GM19324 (cell line): ENCODE data around the gene SHANK2.

Experiments
- ATAC-seq: cut with Tn5 transposase; IDR thresholded peaks from one replicate; pipeline ENCODE4 v1.9.1; 2021; ENCODE audit warnings: mild to moderate bottlenecking, moderate library complexity; ENCODE audit not compliant: unreplicated experiment, low FRiP score

SHANK2 gene

GRCh38 chr11:71252269-71252769, at the start of gene SHANK2:
Gene SHANK2 (minus strand): TSS chr11:71252577. CDS start chr11:71147326, 105,251 bp downstream.
- no peak for ATAC-seq

- no peak for ATAC-seq
Observed at GRCh38 chr11:71301858-71302533, 49.6 kb upstream of the SHANK2 start.

GRCh38 chr11:71301046-71301857, 48.9 kb upstream of the SHANK2 start:
- no peak for ATAC-seq

GRCh38 chr11:71300187-71300586, 47.8 kb upstream of the SHANK2 start:
- no peak for ATAC-seq

DNA sequence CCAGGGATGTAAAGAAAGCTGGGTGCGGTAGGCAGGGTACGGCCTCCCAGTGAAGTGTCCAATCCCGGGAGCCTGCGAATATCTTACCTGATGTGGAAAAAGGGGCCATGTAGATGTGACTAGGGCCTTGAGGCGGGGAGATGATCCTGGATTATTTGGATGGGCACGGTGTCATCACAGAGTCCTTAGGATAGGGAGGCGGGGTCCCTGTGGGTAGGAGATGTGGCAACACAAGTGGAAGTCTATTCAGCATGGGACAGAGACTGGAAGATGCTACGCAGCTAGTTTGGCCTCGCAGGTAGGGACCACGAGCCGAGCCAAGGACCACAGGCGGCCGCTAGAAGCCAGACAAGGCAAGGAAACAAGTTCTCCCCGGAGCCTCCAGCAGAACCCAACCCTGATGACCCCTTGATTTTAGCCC, 46.4 kb upstream of the SHANK2 start:
- no peak for ATAC-seq

DNA sequence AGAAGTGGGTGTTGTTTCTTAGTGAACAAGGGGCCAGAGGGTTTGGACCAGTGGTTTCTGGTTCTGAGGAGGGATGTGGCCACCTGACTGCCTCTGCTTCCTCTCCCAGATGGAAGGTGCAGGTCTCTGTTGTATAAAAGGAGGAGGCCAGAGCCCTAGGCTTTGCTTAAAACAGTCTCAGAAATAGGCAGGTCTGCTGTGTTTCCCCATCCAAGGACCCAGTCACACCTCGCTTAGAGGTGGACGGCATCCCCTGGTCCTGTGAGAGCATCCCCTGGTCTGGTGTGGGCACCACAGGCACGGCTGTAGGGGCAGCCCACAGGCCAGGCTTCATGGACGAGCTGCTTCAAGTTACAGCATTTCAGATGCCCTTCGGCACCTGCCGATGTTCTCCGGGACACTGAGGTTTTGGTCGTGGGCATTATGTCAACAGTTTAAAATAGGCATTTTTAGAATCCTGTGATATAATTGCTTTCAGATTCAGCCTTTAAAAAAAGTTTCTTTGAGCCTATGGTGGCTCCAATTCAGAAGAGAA, 45.7 kb upstream of the SHANK2 start:
- ATAC-seq: no peak

DNA sequence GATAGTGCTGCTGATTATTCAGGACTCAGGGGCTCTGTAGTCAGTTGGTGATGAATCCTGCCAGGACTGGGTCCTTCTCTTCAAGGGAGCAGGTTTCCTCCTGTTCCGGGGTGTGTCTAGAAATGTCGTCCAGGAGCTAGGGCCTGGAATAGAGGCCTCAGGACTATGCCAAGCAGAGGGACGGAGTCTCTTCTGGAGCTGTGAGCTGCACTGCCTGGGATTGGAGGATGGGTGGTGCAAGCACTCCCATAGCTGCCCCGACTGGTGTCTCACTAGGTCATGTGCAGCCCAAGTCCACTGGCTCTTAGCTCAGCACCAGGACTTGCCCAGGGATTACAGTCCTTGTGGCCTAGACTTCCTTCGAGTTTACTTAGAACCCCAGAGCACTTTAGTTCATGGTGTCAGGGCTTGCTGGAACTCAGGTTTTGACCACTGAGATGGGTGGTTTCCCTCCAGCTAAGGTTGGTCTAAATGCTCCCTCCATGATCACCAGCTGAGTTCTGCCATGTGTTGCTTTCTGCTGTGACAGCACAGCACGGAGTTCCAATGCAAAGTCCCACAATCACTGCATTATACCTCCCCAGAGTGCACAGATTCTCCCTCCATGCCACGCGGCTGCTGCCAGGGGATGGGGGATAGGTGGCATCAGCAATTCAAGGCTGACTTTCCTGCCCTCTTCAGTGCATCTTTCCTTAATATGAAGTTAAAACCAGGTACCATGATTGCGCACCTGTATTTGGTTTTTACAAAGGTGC, 42.6 kb upstream of the SHANK2 start:
- ATAC-seq: no peak

- ATAC-seq: no peak
Observed at GRCh38 chr11:71293961-71294782, 41.8 kb upstream of the SHANK2 start.

- ATAC-seq: no peak
Observed at GRCh38 chr11:71286701-71287643, 34.6 kb upstream of the SHANK2 start.

DNA sequence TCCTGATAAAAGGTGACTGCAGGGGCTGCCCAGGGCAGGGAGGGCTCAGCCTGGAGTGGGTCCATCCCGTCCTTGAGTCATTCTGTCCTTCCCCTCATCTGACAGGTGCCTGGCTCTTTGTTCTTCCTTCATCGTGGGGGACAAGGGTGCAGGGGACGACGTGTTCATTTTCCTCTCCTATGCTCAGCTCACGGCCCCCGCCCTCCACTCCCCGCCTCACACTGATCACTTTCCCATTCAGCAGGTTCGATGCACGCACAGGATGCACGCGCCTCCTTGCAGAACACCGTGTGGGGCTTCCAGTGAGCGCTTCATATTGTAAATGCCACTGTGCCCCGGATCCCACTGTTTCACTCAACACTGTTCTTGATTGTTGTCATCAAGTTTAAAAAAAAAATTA, 32.7 kb upstream of the SHANK2 start:
- ATAC-seq: no peak

GRCh38 chr11:71284525-71285092, 32.2 kb upstream of the SHANK2 start:
- ATAC-seq: no peak

GRCh38 chr11:71283971-71284441, 31.6 kb upstream of the SHANK2 start:
- ATAC-seq: no peak

DNA sequence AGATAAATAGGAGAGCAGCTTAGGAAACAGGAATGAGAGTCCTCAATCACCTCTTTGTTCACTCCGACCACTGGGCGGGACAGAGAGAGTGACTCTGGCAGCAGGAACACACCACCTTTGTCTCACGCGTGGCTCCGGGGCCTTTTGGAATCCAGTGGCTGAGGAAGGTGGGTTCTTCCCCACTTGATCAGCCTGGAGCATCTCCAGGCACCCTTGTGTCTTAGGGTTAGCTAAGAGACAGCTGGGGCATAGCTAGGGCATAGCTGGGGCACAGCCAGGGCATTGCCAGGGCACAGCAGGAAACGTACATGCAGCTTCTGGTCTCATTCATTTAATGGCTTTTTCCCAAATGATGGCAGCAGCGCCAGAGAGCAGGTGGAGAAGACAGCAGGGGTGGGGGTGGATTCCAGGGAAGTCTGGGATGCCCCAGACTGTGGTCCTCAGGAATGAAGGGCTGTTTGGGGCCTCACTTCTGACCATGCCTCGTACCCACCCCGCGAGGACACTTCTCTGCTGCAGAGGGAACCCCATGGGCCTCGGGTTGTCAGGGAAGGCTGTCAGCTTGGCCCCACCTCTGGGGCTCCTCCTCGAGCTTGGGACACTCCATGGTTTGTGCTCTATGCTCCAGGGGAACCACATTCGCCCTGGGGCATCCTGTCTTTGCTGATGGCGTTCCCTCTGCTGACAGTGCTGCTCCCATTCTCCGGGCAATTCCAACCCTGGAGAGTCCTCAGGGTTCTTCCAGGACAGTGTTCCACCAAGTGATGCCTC, 30.4 kb upstream of the SHANK2 start:
- ATAC-seq: no peak

DNA sequence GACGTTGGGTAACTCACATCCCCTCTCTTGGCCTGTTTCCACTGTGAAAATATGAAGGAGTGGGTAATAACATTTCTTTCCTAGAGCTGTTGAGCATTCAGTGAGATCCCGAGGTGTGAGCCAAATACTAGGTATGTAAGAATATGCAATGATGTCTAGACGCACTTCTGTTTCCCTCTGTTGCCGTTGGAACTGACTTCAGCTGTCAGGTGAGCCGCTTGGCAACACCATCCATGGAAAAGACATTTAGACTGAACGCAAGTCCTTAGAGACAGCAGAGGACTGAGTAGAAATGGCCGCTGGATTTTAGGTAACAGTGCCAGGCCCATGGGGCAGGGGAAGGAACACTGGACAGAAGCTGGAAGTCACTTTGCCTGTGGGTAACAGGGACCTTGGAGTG, 29.5 kb upstream of the SHANK2 start:
- ATAC-seq: no peak

DNA sequence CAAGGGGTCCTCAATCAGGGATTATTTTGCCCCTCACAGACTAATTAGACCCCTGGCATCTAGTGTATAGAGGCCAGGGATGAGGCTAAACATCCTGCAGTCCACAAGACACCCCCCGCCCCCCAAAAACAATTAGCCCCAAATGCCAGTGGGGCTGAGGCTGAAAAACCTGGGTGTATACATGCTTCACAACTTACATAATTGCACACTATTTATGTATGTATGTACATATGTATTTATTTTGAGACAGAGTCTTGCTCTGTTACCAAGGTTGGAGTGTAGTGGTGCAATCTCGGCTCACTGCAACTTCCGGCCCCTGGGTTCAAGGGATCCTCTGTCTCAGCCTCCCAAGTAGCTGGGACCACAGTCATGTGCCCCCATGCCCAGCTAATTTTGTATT, 28.8 kb upstream of the SHANK2 start:
- ATAC-seq: no peak

GRCh38 chr11:71279916-71280645, 27.7 kb upstream of the SHANK2 start:
- no peak for ATAC-seq

DNA sequence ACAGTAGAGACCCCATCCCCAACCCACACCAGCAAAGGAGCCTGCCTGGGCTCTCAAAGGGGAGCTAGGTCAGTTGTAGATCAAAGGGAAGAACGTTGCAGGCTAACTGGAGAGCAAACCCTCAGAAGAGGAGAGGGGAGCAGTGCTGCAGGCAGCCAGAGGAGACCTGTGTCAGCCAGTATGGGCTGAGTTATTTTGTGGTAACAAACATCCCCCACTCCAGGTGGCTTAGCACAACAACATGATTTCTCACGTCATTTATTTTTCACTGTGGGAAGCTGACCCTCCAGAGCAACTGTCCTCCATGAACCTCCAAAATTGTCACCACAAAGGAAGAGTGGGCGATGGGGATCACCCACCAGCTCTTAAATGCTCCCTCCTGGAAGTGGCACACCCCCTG, 19.8 kb upstream of the SHANK2 start:
- ATAC-seq: no peak
